HCT116 (cell line): ENCODE data around the gene DAPK2. TPM values are rescaled to one million over a fixed set of nuclear protein-coding genes. Genes with fewer than 3 reads are reported as not detected.

ENCODE experiments used
- ATAC-seq: fragments of 200-7000 bp; cut with Tn5 transposase; 2 replicates; pipeline ENCODE4 v1.9.1; 2020; ENCODE audit warnings: mild to moderate bottlenecking, moderate library complexity
- BruUV-seq: library from RNA; stranded (reverse); fragments of 400-500 nt; replicated peaks from 2 replicates; lab custom pipeline; 2021; lab: Mats Ljungman, UMichigan
- CTCF ChIA-PET: fragments of 300-600 bp; sonication (Branson Sonifier 250); formaldehyde crosslinking; loops from one replicate; lab custom pipeline; 2021; ENCODE audit warnings: antibody characterized with exemption; lab: Charles Lee
- POLR2A ChIA-PET: fragments of 300-600, 350-600 bp; sonication (Branson Sonifier 250); formaldehyde crosslinking; loops from one replicate; lab custom pipeline; 2021; ENCODE audit warnings: antibody characterized with exemption; lab: Charles Lee
- RAD21 ChIA-PET, 2 experiments: fragments of 300-600 bp; sonication (Branson Sonifier 250); formaldehyde crosslinking; loops; one replicate each; lab custom pipeline; 2023; ENCODE audit warnings: low total read pairs in 2 of 2; ENCODE audit not compliant: uncharacterized antibody in 2 of 2, unreplicated experiment in 2 of 2, low non-redundant PET in 1 of 2; lab: Charles Lee
- DNase-seq: peaks from one replicate; pipeline ENCODE4 v3.0.0-alpha.2; 2010; ENCODE audit warnings: low read depth, low spot score
- H2AFZ ChIP-seq: fragments of 200-600 bp; shearing (Covaris generic), sonication (generic); 2 replicates; pipeline ENCODE4 v1.6.1; 2017; ENCODE audit warnings: low read depth, mixed run types, mixed read lengths, antibody characterized with exemption, low read length; ENCODE audit not compliant: poor library complexity, severe bottlenecking
- H3K27ac ChIP-seq: 2 replicates; pipeline ENCODE4 v1.5.1; 2012; ENCODE audit warnings: low read depth, low read length
- H3K27me3 ChIP-seq: fragments of 200-600 bp; sonication (generic); 2 replicates; pipeline ENCODE4 v1.6.1; 2016; ENCODE audit warnings: mixed run types, low read length, mixed read lengths; ENCODE audit not compliant: insufficient read depth
- H3K36me3 ChIP-seq, 2 experiments: fragments of 200-500 bp in 1 of 2; fragments of 200-600 bp in 1 of 2; sonication (Bioruptor generic) in 1 of 2; sonication (generic) in 1 of 2; 2 replicates each; pipeline versions ENCODE4 v1.5.1 to v1.6.1; 2014 to 2016; ENCODE audit warnings: low read length in 2 of 2, inconsistent platforms in 1 of 2, mixed read lengths in 1 of 2, mixed run types in 1 of 2; ENCODE audit not compliant: insufficient read depth in 2 of 2, control insufficient read depth in 1 of 2
- H3K4me1 ChIP-seq, 2 experiments: fragments of 200-600 bp in 1 of 2; sonication (generic) in 1 of 2; 2 replicates each; pipeline versions ENCODE4 v1.5.1 to v1.6.1; 2012 to 2017; ENCODE audit warnings: low read length in 2 of 2, inconsistent platforms in 1 of 2, mild to moderate bottlenecking in 1 of 2, mixed read lengths in 1 of 2, mixed run types in 1 of 2, moderate library complexity in 1 of 2; ENCODE audit not compliant: insufficient read depth in 2 of 2, control insufficient read depth in 1 of 2
- H3K4me2 ChIP-seq: fragments of 200-600 bp; sonication (generic); 2 replicates; pipeline ENCODE4 v1.6.1; 2017; ENCODE audit warnings: mixed run types, low read length, mixed read lengths
- H3K4me3 ChIP-seq, 2 experiments: fragments of 200-600 bp in 1 of 2; sonication (generic) in 1 of 2; replicated peaks in 1 of 2; 2 replicates each; pipeline ENCODE4 v1.5.1; 2011 to 2016; ENCODE audit warnings: low read length in 2 of 2, control low read depth in 1 of 2, low read depth in 1 of 2, mild to moderate bottlenecking in 1 of 2, mixed read lengths in 1 of 2, mixed run types in 1 of 2
- H3K79me2 ChIP-seq: fragments of 200-600 bp; sonication (generic); 2 replicates; pipeline ENCODE4 v1.6.1; 2017; ENCODE audit warnings: mild to moderate bottlenecking, mixed run types, low read length, moderate library complexity, mixed read lengths; ENCODE audit not compliant: insufficient read depth
- H3K9ac ChIP-seq: fragments of 200-600 bp; sonication (generic); 2 replicates; pipeline ENCODE4 v1.6.1; 2016; ENCODE audit warnings: low read length, mixed read lengths
- H3K9me2 ChIP-seq: fragments of 200-600 bp; sonication (generic), shearing (Covaris generic); 2 replicates; pipeline ENCODE4 v1.6.1; 2017; ENCODE audit warnings: mixed run types, mild to moderate bottlenecking, moderate library complexity; ENCODE audit not compliant: insufficient read depth
- H3K9me3 ChIP-seq, 2 experiments: fragments of 200-500 bp in 1 of 2; fragments of 200-600 bp in 1 of 2; sonication (Bioruptor generic) in 1 of 2; sonication (generic) in 1 of 2; 2 replicates each; pipeline ENCODE4 v1.6.1; 2014 to 2017; ENCODE audit warnings: low read length in 2 of 2, mixed read lengths in 2 of 2, inconsistent platforms in 1 of 2, low read depth in 1 of 2, mild to moderate bottlenecking in 1 of 2, mixed run types in 1 of 2, moderate library complexity in 1 of 2; ENCODE audit not compliant: control insufficient read depth in 1 of 2, insufficient read depth in 1 of 2
- H4K20me1 ChIP-seq: fragments of 200-600 bp; sonication (generic), shearing (Covaris generic); 2 replicates; pipeline ENCODE4 v1.6.1; 2017; ENCODE audit warnings: mixed run types, mild to moderate bottlenecking, moderate library complexity; ENCODE audit not compliant: insufficient read depth
- CBX3 ChIP-seq: IDR thresholded peaks from 2 replicates; pipeline ENCODE4 v1.6.1; 2012; ENCODE audit warnings: low read depth
- CEBPB ChIP-seq: IDR thresholded peaks from 2 replicates; pipeline ENCODE4 v1.6.1; 2012; ENCODE audit warnings: low read depth
- CTCF ChIP-seq, 3 experiments: fragments of 200-600 bp in 1 of 3; sonication (generic) in 1 of 3; IDR thresholded peaks in 2 of 3; conservative IDR thresholded peaks in 1 of 3; 2 replicates each; pipeline ENCODE4 v1.5.1; 2012 to 2017; ENCODE audit warnings: low read depth in 2 of 3, low read length in 2 of 3, antibody characterized with exemption in 1 of 3, borderline replicate concordance in 1 of 3, control low read depth in 1 of 3, mild to moderate bottlenecking in 1 of 3, mixed read lengths in 1 of 3, mixed run types in 1 of 3, moderate library complexity in 1 of 3; ENCODE audit not compliant: insufficient read depth in 1 of 3
- EGR1 ChIP-seq: IDR thresholded peaks from 2 replicates; pipeline ENCODE4 v1.6.1; 2012; ENCODE audit warnings: low read depth
- EZH2 ChIP-seq: fragments of 200-600 bp; sonication (generic); IDR thresholded peaks from 2 replicates; pipeline ENCODE4 v1.6.1; 2017; ENCODE audit warnings: antibody characterized with exemption, mixed run types
- FOSL1 ChIP-seq: IDR thresholded peaks from 2 replicates; pipeline ENCODE4 v1.6.1; 2012; ENCODE audit warnings: low read depth
- MAX ChIP-seq: IDR thresholded peaks from 2 replicates; pipeline ENCODE4 v1.6.1; 2012
- POLR2A ChIP-seq: IDR thresholded peaks from 2 replicates; pipeline ENCODE4 v1.7.0; 2011; ENCODE audit warnings: borderline replicate concordance; ENCODE audit not compliant: insufficient read depth, insufficient read length; ENCODE audit errors: extremely low read depth
- POLR2AphosphoS5 ChIP-seq: IDR thresholded peaks from 2 replicates; pipeline ENCODE4 v1.6.1; 2011; ENCODE audit warnings: mild to moderate bottlenecking, low read depth, low read length, moderate library complexity
- RAD21 ChIP-seq: IDR thresholded peaks from 2 replicates; pipeline ENCODE4 v1.6.1; 2012; ENCODE audit warnings: low read depth, mild to moderate bottlenecking
- intact Hi-C: fragments of 100-400 bp; cut with micrococcal nuclease; formaldehyde crosslinking; loops from 2 replicates; pipeline ENCODE4 v1.10.0; 2022
- total RNA-seq: library from RNA; stranded (reverse); gene quantifications from one replicate; pipeline ENCODE4 v1.2.1, GENCODE V29; 2021; ENCODE audit not compliant: unreplicated experiment

DAPK2 gene
- total RNA-seq, 1 experiment from 2014 or later = 4.8 TPM

- Histone ChIP-seq H3K4me3 (no peak overlapping the region), H3K9me2 (no peaks in the 10 kb centered on the region), H3K9me3 (no peaks in the 10 kb centered on the region), H3K79me2 (no peaks in the 10 kb centered on the region), H4K20me1 (no peaks in the 10 kb centered on the region), H3K27ac (no peak overlapping the region), H3K4me1 (peaks cover 3 to 11% of the 10 kb centered on the region in 2 experiments; a peak in 2 of 4 replicates), H3K9ac (no peak overlapping the region), H3K4me2 (no peak overlapping the region), H3K36me3 (no peaks in the 10 kb centered on the region), H2AFZ (no peak overlapping the region), H3K27me3 (no peaks in the 10 kb centered on the region)
- ChIA-PET CTCF (interaction anchor here (1.0 kb wide), 1 partner anchor 441 kb away, joined by 3 read pairs; no protein-coding TSS in a partner anchor), RAD21 (no interaction called here), POLR2A (no interaction called here)
- no TSS peak for BruUV-seq
- no peak for TF ChIP-seq EZH2
- no peak for TF ChIP-seq RAD21
- no peak for TF ChIP-seq CTCF (IDR thresholded peaks at IDR 0.05 in 2 of 3, conservative IDR thresholded peaks at IDR 0.05 in 1 of 3; ENCODE audit: borderline replicate concordance in 1 of 3, insufficient read depth in 1 of 3, low read depth in 2 of 3, low read length in 2 of 3)
- TF ChIP-seq CBX3 = no peak
- TF ChIP-seq POLR2A = no peak
- no peak for TF ChIP-seq CEBPB
- no peak for TF ChIP-seq MAX
- no peak for TF ChIP-seq POLR2AphosphoS5
- no peak for TF ChIP-seq EGR1
- TF ChIP-seq FOSL1 = no peak
- ATAC-seq (no peak), DNase-seq (no peak)
- intact Hi-C loops = no loop called here
Measured at GRCh38 chr15:64050281-64051092, 4.2 kb upstream of the DAPK2 start.
